H9 (cell line): ENCODE data around the gene IGLON5. TPM values are rescaled to one million over a fixed set of nuclear protein-coding genes. Genes with fewer than 3 reads are reported as not detected.

Source experiments
- DNase-seq: peaks from one replicate; pipeline ENCODE4 v3.0.0-alpha.2; 2017
- H2AFZ ChIP-seq: one replicate; pipeline ENCODE4 v1.6.1; 2013; ENCODE audit warnings: mild to moderate bottlenecking, low read length, control low read depth, moderate library complexity
- H2AK5ac ChIP-seq: 2 replicates; pipeline ENCODE4 v1.6.1; 2013; ENCODE audit warnings: low read length, control low read depth, mixed read lengths; ENCODE audit not compliant: insufficient read length
- H2BK120ac ChIP-seq: one replicate; pipeline ENCODE4 v1.6.1; 2013; ENCODE audit warnings: low read depth, mild to moderate bottlenecking, low read length, control low read depth, inconsistent platforms; ENCODE audit not compliant: poor library complexity, severe bottlenecking
- H2BK12ac ChIP-seq: 2 replicates; pipeline ENCODE4 v1.6.1; 2013; ENCODE audit warnings: low read length, control low read depth, mixed read lengths, low read depth; ENCODE audit not compliant: insufficient read length
- H2BK15ac ChIP-seq: 2 replicates; pipeline ENCODE4 v1.6.1; 2013; ENCODE audit warnings: low read depth, low read length, control low read depth
- H2BK20ac ChIP-seq: one replicate; pipeline ENCODE4 v1.6.1; 2013; ENCODE audit warnings: low read depth, mild to moderate bottlenecking, low read length, control low read depth, inconsistent platforms; ENCODE audit not compliant: poor library complexity, severe bottlenecking
- H2BK5ac ChIP-seq: 2 replicates; pipeline ENCODE4 v1.6.1; 2013; ENCODE audit warnings: low read length, control low read depth, mixed read lengths; ENCODE audit not compliant: insufficient read length
- H3K14ac ChIP-seq: 2 replicates; pipeline ENCODE4 v1.6.1; 2013; ENCODE audit warnings: low read length, control low read depth; ENCODE audit not compliant: insufficient read depth
- H3K18ac ChIP-seq: 2 replicates; pipeline ENCODE4 v1.6.1; 2013; ENCODE audit warnings: low read depth, mild to moderate bottlenecking, mixed read lengths, low read length, control low read depth; ENCODE audit not compliant: insufficient read length
- H3K23ac ChIP-seq: 2 replicates; pipeline ENCODE4 v1.6.1; 2013; ENCODE audit warnings: low read length, control low read depth, mixed read lengths, low read depth; ENCODE audit not compliant: insufficient read length
- H3K23me2 ChIP-seq: 2 replicates; pipeline ENCODE4 v1.6.1; 2013; ENCODE audit warnings: low read depth, mild to moderate bottlenecking, mixed read lengths, low read length, control low read depth; ENCODE audit not compliant: insufficient read length, poor library complexity, severe bottlenecking
- H3K27ac ChIP-seq: 2 replicates; pipeline ENCODE4 v1.5.1; 2013; ENCODE audit warnings: low read length, control low read depth, mixed read lengths, low read depth; ENCODE audit not compliant: insufficient read length
- H3K27me3 ChIP-seq: 2 replicates; pipeline ENCODE4 v1.6.1; 2013; ENCODE audit warnings: low read length, control low read depth, inconsistent platforms; ENCODE audit not compliant: insufficient read depth
- H3K4ac ChIP-seq: 2 replicates; pipeline ENCODE4 v1.6.1; 2013; ENCODE audit warnings: low read depth, mild to moderate bottlenecking, control low read depth, inconsistent platforms, low read length, moderate library complexity
- H3K4me1 ChIP-seq: 2 replicates; pipeline ENCODE4 v1.6.1; 2013; ENCODE audit warnings: low read length, control low read depth, inconsistent platforms; ENCODE audit not compliant: insufficient read depth
- H3K4me2 ChIP-seq: 2 replicates; pipeline ENCODE4 v1.6.1; 2013; ENCODE audit warnings: low read length, control low read depth, mixed read lengths; ENCODE audit not compliant: insufficient read length, insufficient read depth
- H3K56ac ChIP-seq: 2 replicates; pipeline ENCODE4 v1.6.1; 2013; ENCODE audit warnings: low read depth, mild to moderate bottlenecking, mixed read lengths, low read length, control low read depth; ENCODE audit not compliant: insufficient read length
- H3K79me1 ChIP-seq: 2 replicates; pipeline ENCODE4 v1.6.1; 2013; ENCODE audit warnings: low read depth, mild to moderate bottlenecking, moderate library complexity, low read length, control low read depth, inconsistent platforms; ENCODE audit not compliant: insufficient read depth, poor library complexity, severe bottlenecking
- H3K79me2 ChIP-seq: 2 replicates; pipeline ENCODE4 v1.6.1; 2013; ENCODE audit warnings: low read length, control low read depth, inconsistent platforms; ENCODE audit not compliant: insufficient read depth
- H3K9ac ChIP-seq: 2 replicates; pipeline ENCODE4 v1.6.1; 2013; ENCODE audit warnings: low read length, control low read depth, mixed read lengths; ENCODE audit not compliant: insufficient read length; ENCODE audit errors: extremely low read depth
- H3K9me3 ChIP-seq: one replicate; pipeline ENCODE4 v1.6.1; 2013; ENCODE audit warnings: low read depth, low read length, inconsistent platforms; ENCODE audit not compliant: control insufficient read depth
- H3T11ph ChIP-seq: one replicate; pipeline ENCODE4 v1.6.1; 2013; ENCODE audit warnings: mild to moderate bottlenecking, low read length, control low read depth, inconsistent platforms
- H4K20me1 ChIP-seq: one replicate; pipeline ENCODE4 v1.6.1; 2013; ENCODE audit not compliant: control insufficient read depth, insufficient read length, insufficient read depth
- H4K5ac ChIP-seq: 2 replicates; pipeline ENCODE4 v1.6.1; 2013; ENCODE audit warnings: low read depth, mild to moderate bottlenecking, mixed read lengths, low read length, control low read depth; ENCODE audit not compliant: insufficient read length
- H4K8ac ChIP-seq: replicated peaks from 2 replicates; pipeline ENCODE4 v1.6.1; 2013; ENCODE audit warnings: low read length, control low read depth, mixed read lengths, low read depth; ENCODE audit not compliant: insufficient read length
- H4K91ac ChIP-seq: 2 replicates; pipeline ENCODE4 v1.6.1; 2013; ENCODE audit warnings: low read depth, mild to moderate bottlenecking, moderate library complexity, mixed read lengths, low read length, control low read depth; ENCODE audit not compliant: insufficient read length
- H3K27ac Mint-ChIP-seq, 3 experiments: 2 replicates in 2 of 3; 3 replicates in 1 of 3; pipeline ENCODE4 v1.8.0; 2020 to 2021; ENCODE audit warnings: mixed read lengths in 3 of 3, mild to moderate bottlenecking in 1 of 3, moderate library complexity in 1 of 3
- H3K27me3 Mint-ChIP-seq: 2 replicates; pipeline ENCODE4 v1.8.0; 2021; ENCODE audit warnings: low read depth, mild to moderate bottlenecking, moderate library complexity, mixed read lengths
- H3K36me3 Mint-ChIP-seq, 3 experiments: 2 replicates in 2 of 3; 3 replicates in 1 of 3; pipeline ENCODE4 v1.8.0; 2020 to 2021; ENCODE audit warnings: low read depth in 3 of 3, mixed read lengths in 3 of 3; ENCODE audit not compliant: insufficient read depth in 1 of 3
- H3K4me1 Mint-ChIP-seq, 2 experiments: 2 replicates each; pipeline ENCODE4 v1.8.0; 2020; ENCODE audit warnings: mixed read lengths in 2 of 2
- H3K4me3 Mint-ChIP-seq, 2 experiments: 2 replicates in 1 of 2; 3 replicates in 1 of 2; pipeline ENCODE4 v1.8.0; 2020 to 2021; ENCODE audit warnings: mild to moderate bottlenecking in 2 of 2, mixed read lengths in 2 of 2, moderate library complexity in 1 of 2
- H3K9me3 Mint-ChIP-seq, 2 experiments: 2 replicates in 1 of 2; 3 replicates in 1 of 2; pipeline ENCODE4 v1.8.0; 2020; ENCODE audit warnings: mild to moderate bottlenecking in 2 of 2, mixed read lengths in 2 of 2, moderate library complexity in 1 of 2
- CTCF ChIP-seq: fragments of 200-600 bp; sonication (generic); conservative IDR thresholded peaks from 3 replicates; pipeline ENCODE4 v1.8.0; 2021; ENCODE audit warnings: antibody characterized with exemption, mild to moderate bottlenecking
- WGBS: extraction: QIAGEN DNeasy Blood & Tissue Kit; methylation state at CpG from one replicate; pipeline ENCODE4 v1.1.7; 2013; ENCODE audit warnings: missing lambda C conversion rate, low lambda C conversion rate, mixed read lengths; ENCODE audit not compliant: insufficient read length; ENCODE audit errors: extremely low coverage; 5-methylcytosine and 5-hydroxymethylcytosine counted together
- total RNA-seq: library from RNA; stranded (reverse); gene quantifications from 2 replicates; pipeline ENCODE4 v1.2.1, GENCODE V29; 2021

Gene IGLON5
- total RNA-seq, 1 experiment from 2014 or later = 41.4 TPM

GRCh38 chr19:51285682-51286081 lies 25.8 kb upstream of the IGLON5 start:
- H3K79me1 ChIP-seq = no peaks in the 10 kb centered on the region
- no peaks in the 10 kb centered on the region for H3K4me1 ChIP-seq
- no peak overlapping the region for H2BK20ac ChIP-seq
- no peak overlapping the region for H3K18ac ChIP-seq
- no peak overlapping the region for H3K56ac ChIP-seq
- H3K27me3 Mint-ChIP-seq = peaks cover 13% of the 10 kb centered on the region
- no peak overlapping the region for H2BK120ac ChIP-seq
- no peak overlapping the region for H2BK12ac ChIP-seq
- no peak for TF ChIP-seq CTCF
- no peak overlapping the region for H4K91ac ChIP-seq
- H3K36me3 Mint-ChIP-seq = peaks cover 0 to 2% (median 0%) of the 10 kb centered on the region in 3 experiments; a peak in 1 of 7 replicates
- H3K14ac ChIP-seq = no peak overlapping the region
- H3K4me1 Mint-ChIP-seq = no peaks in the 10 kb centered on the region
- no peak overlapping the region for H2AK5ac ChIP-seq
- H3K4me2 ChIP-seq = no peak overlapping the region
- H3K9ac ChIP-seq = no peak overlapping the region
- H3K9me3 Mint-ChIP-seq = peaks cover 0 to 21% of the 10 kb centered on the region in 2 experiments; a peak in 3 of 5 replicates
- H3K23me2 ChIP-seq = no peaks in the 10 kb centered on the region
- H3T11ph ChIP-seq = no peak overlapping the region
- no peak overlapping the region for H3K27ac Mint-ChIP-seq
- no peaks in the 10 kb centered on the region for H3K9me3 ChIP-seq
- no peak overlapping the region for H2BK5ac ChIP-seq
- DNase-seq = no peak
- WGBS = no CpG with 5 or more reads among the region's 3 CpGs
- H3K27ac ChIP-seq = no peak overlapping the region
- H3K79me2 ChIP-seq = no peaks in the 10 kb centered on the region
- no peak overlapping the region for H2BK15ac ChIP-seq
- H3K4ac ChIP-seq = no peak overlapping the region
- no peaks in the 10 kb centered on the region for H4K20me1 ChIP-seq
- no peak overlapping the region for H4K5ac ChIP-seq
- H3K4me3 Mint-ChIP-seq = no peak overlapping the region
- H2AFZ ChIP-seq = no peak overlapping the region
- no peak overlapping the region for H3K23ac ChIP-seq
- no peak overlapping the region for H4K8ac ChIP-seq
- no peaks in the 10 kb centered on the region for H3K27me3 ChIP-seq
